Neuron (in vitro differentiated cells): ENCODE results near the gene ALOX12B.
"Not testable (repeated sequence)": the region's sequence is repeated elsewhere in the genome, so short reads cannot be mapped to it uniquely, and the experiment has no call there.

Experiments used
- H2AFZ ChIP-seq: one replicate; pipeline ENCODE4 v1.6.1; 2013; ENCODE audit warnings: low read depth, mild to moderate bottlenecking, inconsistent platforms, low read length, moderate library complexity
- H3K27me3 ChIP-seq: one replicate; pipeline ENCODE4 v1.6.1; 2013; ENCODE audit warnings: low read length; ENCODE audit not compliant: insufficient read depth
- H3K36me3 ChIP-seq: one replicate; pipeline ENCODE4 v1.6.1; 2013; ENCODE audit warnings: low read length; ENCODE audit not compliant: insufficient read depth
- H3K4me1 ChIP-seq: one replicate; pipeline ENCODE4 v1.6.1; 2013; ENCODE audit warnings: low read length; ENCODE audit not compliant: insufficient read depth
- H3K4me3 ChIP-seq: 2 replicates; pipeline ENCODE4 v1.5.1; 2013; ENCODE audit warnings: mild to moderate bottlenecking, low read length, moderate library complexity
- H3K9me3 ChIP-seq: one replicate; pipeline ENCODE4 v1.6.1; 2013; ENCODE audit warnings: low read length

The ALOX12B gene

GRCh38 chr17:8031261-8031661 lies 56.3 kb downstream of the ALOX12B start:
- Histone ChIP-seq H3K36me3 (no peaks in the 10 kb centered on the region), H3K9me3 (no peaks in the 10 kb centered on the region), H2AFZ (no peak overlapping the region), H3K27me3 (peaks cover 2% of the 10 kb centered on the region), H3K4me3 (no peak overlapping the region), H3K4me1 (no peaks in the 10 kb centered on the region)

- Histone ChIP-seq H3K4me3 (no peak overlapping the region), H3K27me3 (peaks cover 5% of the 10 kb centered on the region), H3K36me3 (no peaks in the 10 kb centered on the region), H3K4me1 (no peaks in the 10 kb centered on the region), H3K9me3 (no peaks in the 10 kb centered on the region), H2AFZ (no peak overlapping the region)
Measured at GRCh38 chr17:8029121-8029520, 58.4 kb downstream of the ALOX12B start.

- Histone ChIP-seq H3K4me3 (no peak overlapping the region), H3K27me3 (peaks cover 7% of the 10 kb centered on the region), H3K36me3 (no peaks in the 10 kb centered on the region), H2AFZ (no peak overlapping the region), H3K4me1 (no peaks in the 10 kb centered on the region), H3K9me3 (no peaks in the 10 kb centered on the region)
Measured at GRCh38 chr17:8025176-8025911, 62.2 kb downstream of the ALOX12B start.

- H3K9me3 ChIP-seq, H2AFZ ChIP-seq, H3K36me3 ChIP-seq, H3K4me3 ChIP-seq, H3K4me1 ChIP-seq: not testable (repeated sequence)
- peaks cover 13% of the 10 kb centered on the region for H3K27me3 ChIP-seq
Measured at GRCh38 chr17:8024161-8024560, 63.4 kb downstream of the ALOX12B start.
